Measurements from ENCODE around the gene NUDT12.

NUDT12 gene

GRCh38 chr5:103526164-103526915, 36.2 kb downstream of the NUDT12 start:
- H3K4me3 ChIP-seq (replicated peaks; ENCODE audit: low read depth, low read length), result no peak overlapping the region
- DNase-seq (ENCODE audit: low read depth), result peak; percentile 81
- no peak for TF ChIP-seq CTCF (IDR thresholded peaks at IDR 0.05; ENCODE audit: low read length, missing control alignments)

DNA sequence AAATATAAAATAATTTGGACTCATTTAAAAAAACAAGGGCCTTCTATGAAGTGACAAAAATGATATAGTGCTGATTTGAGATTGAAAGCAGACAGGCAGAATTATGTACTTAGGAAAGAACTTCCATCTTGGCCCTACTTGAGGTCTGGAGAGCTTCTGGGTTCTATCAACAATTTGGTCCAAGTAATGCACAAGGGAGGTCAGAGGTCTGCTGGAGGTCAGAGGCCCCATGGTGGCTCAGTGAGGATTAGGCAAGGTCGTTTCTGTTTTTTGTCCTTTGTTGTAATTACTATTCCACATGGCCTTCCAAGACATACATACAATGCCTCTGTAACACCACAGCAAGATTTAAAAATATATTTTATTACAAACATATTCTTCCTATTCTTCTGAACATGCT, 37.2 kb downstream of the NUDT12 start:
- TF ChIP-seq CTCF (IDR thresholded peaks at IDR 0.05; ENCODE audit: low read length, missing control alignments), result no peak
- H3K4me3 ChIP-seq (replicated peaks; ENCODE audit: low read depth, low read length), result no peak overlapping the region
- DNase-seq (ENCODE audit: low read depth), result no peak

DNA sequence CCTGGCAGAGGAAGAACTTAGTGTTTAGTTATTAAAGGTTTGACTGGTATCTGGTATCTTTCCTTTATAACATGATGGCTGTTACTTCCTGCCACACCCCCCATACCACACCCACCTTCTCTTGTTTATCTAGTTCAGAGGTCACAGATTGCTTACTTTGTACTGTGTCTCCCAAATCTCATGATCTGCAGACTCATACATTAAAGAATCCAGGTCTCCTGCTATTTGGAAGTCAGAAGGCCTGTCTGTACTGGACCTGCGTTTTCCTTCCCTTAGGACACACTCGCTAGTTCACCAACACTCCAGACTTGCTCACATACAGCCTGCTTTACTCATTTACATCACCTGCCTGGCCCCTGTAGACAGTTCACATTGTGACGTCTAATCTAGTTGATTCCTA, 39.3 kb downstream of the NUDT12 start:
- no peak for DNase-seq (ENCODE audit: low read depth)
- H3K4me3 ChIP-seq (replicated peaks; ENCODE audit: low read depth, low read length), result no peak overlapping the region
- no peak for TF ChIP-seq CTCF (IDR thresholded peaks at IDR 0.05; ENCODE audit: low read length, missing control alignments)

DNA sequence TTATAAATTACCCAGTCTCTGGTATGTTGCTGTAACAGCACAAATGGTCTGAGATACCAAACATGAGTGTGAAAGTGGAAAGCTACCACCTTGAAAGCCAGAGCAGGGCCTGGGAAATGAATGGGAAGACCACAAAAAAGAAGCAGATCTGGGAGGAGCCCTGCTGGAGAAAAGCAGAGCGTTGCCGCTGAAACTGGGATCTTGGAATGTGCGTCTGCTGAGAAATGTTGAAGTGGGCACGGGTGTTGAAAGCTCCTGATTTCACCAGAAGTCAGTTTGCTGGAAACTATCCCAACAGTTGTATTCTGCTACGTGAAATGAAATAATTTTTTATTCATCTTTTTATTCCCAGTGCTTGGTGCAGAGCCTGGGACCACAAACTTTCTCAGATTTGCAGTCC, 40.0 kb downstream of the NUDT12 start:
- no peak overlapping the region for H3K4me3 ChIP-seq (replicated peaks; ENCODE audit: low read depth, low read length)
- no peak for TF ChIP-seq CTCF (IDR thresholded peaks at IDR 0.05; ENCODE audit: low read length, missing control alignments)
- DNase-seq (ENCODE audit: low read depth), result peak; percentile 80

GRCh38 chr5:103519550-103519949, 43.0 kb downstream of the NUDT12 start:
- TF ChIP-seq CTCF (IDR thresholded peaks at IDR 0.05; ENCODE audit: low read length, missing control alignments), result peak; percentile 42
- H3K4me3 ChIP-seq (replicated peaks; ENCODE audit: low read depth, low read length), result no peak overlapping the region
- peak; percentile 24 for DNase-seq (ENCODE audit: low read depth)

DNA sequence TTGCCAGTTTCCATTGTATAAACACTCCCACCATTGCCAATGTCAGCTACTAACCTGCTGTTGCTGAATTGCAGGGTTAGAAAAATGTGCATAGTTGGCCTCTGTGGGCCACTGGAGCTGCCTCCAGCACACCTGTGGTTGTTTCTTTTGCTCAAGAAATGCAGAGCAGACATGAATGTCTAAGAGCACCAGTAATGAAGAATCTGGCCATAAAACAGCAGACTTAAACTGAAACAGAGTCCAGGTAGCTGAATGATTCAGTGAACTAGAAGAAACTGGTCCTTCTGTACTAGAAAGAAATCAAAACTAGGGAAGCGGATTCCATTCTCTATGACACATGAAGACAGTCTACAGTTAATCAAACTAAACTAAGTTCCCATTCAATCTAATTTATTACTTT, 48.2 kb downstream of the NUDT12 start:
- no peak for DNase-seq (ENCODE audit: low read depth)
- no peak for TF ChIP-seq CTCF (IDR thresholded peaks at IDR 0.05; ENCODE audit: low read length, missing control alignments)

GRCh38 chr5:103513701-103514100, 48.9 kb downstream of the NUDT12 start:
- no peak for TF ChIP-seq CTCF (IDR thresholded peaks at IDR 0.05; ENCODE audit: low read length, missing control alignments)
- no peak overlapping the region for H3K4me3 ChIP-seq (replicated peaks; ENCODE audit: low read depth, low read length)
- no peak for DNase-seq (ENCODE audit: low read depth)

More for the DNA sequence above, 48.2 kb downstream of the NUDT12 start:
- no peak overlapping the region for H3K4me3 ChIP-seq (replicated peaks; ENCODE audit: low read depth, low read length)
